SK-N-SH (cell line): ENCODE data around the gene KLHL17. TPM values are rescaled to one million over a fixed set of nuclear protein-coding genes. Genes with fewer than 3 reads are reported as not detected.

Experiments
- CTCF ChIA-PET: fragments of 300-600, 350-600 bp; formaldehyde crosslinking; extraction: SDS; loops from one replicate; lab custom pipeline; 2021; lab: Yijun Ruan, JAX
- POLR2A ChIA-PET: fragments of 350-600 bp; sonication (Branson Sonifier 250); formaldehyde crosslinking; extraction: SDS; loops from one replicate; lab custom pipeline; 2020; ENCODE audit warnings: antibody characterized with exemption, inconsistent platforms; lab: Yijun Ruan, JAX
- DNase-seq: peaks from one replicate; pipeline ENCODE4 v3.0.0; 2012
- H2AFZ ChIP-seq: fragments of 200-600 bp; sonication (generic); 2 replicates; pipeline ENCODE4 v1.8.1; 2016; ENCODE audit warnings: antibody characterized with exemption, mild to moderate bottlenecking, low read depth
- H3F3A ChIP-seq: fragments of 200-600 bp; sonication (generic); replicated peaks from 2 replicates; pipeline ENCODE3; 2016; ENCODE audit warnings: antibody characterized with exemption, mild to moderate bottlenecking; ENCODE audit not compliant: insufficient read depth
- H3K27ac ChIP-seq, 2 experiments: fragments of 200-500 bp in 1 of 2; fragments of 200-600 bp in 1 of 2; sonication (Bioruptor generic) in 1 of 2; sonication (generic), shearing (Covaris generic) in 1 of 2; 2 replicates each; pipeline versions ENCODE4 v1.5.1 to v1.6.1; 2014 to 2016; ENCODE audit warnings: low read depth in 2 of 2, inconsistent platforms in 1 of 2, low read length in 1 of 2, mild to moderate bottlenecking in 1 of 2, mixed read lengths in 1 of 2
- H3K27me3 ChIP-seq: fragments of 200-600 bp; sonication (generic), shearing (Covaris generic); 2 replicates; pipeline ENCODE4 v1.6.1; 2016; ENCODE audit warnings: mixed run types; ENCODE audit not compliant: insufficient read depth
- H3K36me3 ChIP-seq, 2 experiments: fragments of 200-500 bp in 1 of 2; fragments of 200-600 bp in 1 of 2; sonication (Bioruptor generic) in 1 of 2; sonication (generic) in 1 of 2; replicated peaks in 1 of 2; 2 replicates each; pipeline versions ENCODE3 to v1.5.1; 2014 to 2016; ENCODE audit warnings: low read length in 1 of 2, mild to moderate bottlenecking in 1 of 2; ENCODE audit not compliant: insufficient read depth in 2 of 2, control insufficient read depth in 1 of 2
- H3K4me1 ChIP-seq, 2 experiments: fragments of 200-500 bp in 1 of 2; fragments of 200-600 bp in 1 of 2; sonication (Bioruptor generic) in 1 of 2; sonication (generic), shearing (Covaris generic) in 1 of 2; 2 replicates each; pipeline versions ENCODE4 v1.5.1 to v1.6.1; 2014 to 2016; ENCODE audit warnings: low read depth in 1 of 2, low read length in 1 of 2, mixed run types in 1 of 2; ENCODE audit not compliant: insufficient read depth in 2 of 2, control insufficient read depth in 1 of 2
- H3K4me2 ChIP-seq: fragments of 200-600 bp; sonication (generic), shearing (Covaris generic); 2 replicates; pipeline ENCODE4 v1.6.1; 2017; ENCODE audit warnings: mixed run types
- H3K4me3 ChIP-seq, 2 experiments: fragments of 200-500 bp in 1 of 2; fragments of 200-600 bp in 1 of 2; sonication (Bioruptor generic) in 1 of 2; sonication (generic), shearing (Covaris generic) in 1 of 2; 2 replicates each; pipeline versions ENCODE4 v1.5.1 to v1.8.1; 2014 to 2016; ENCODE audit warnings: low read depth in 2 of 2, inconsistent platforms in 1 of 2, low read length in 1 of 2, mild to moderate bottlenecking in 1 of 2, mixed read lengths in 1 of 2, moderate library complexity in 1 of 2
- H3K79me2 ChIP-seq: fragments of 200-600 bp; sonication (generic); 2 replicates; pipeline ENCODE4 v1.8.1; 2017; ENCODE audit warnings: mild to moderate bottlenecking; ENCODE audit not compliant: insufficient read depth
- H3K9ac ChIP-seq: fragments of 200-600 bp; sonication (generic); 2 replicates; pipeline ENCODE4 v1.6.1; 2017; ENCODE audit warnings: mixed run types
- H3K9me2 ChIP-seq: fragments of 200-600 bp; sonication (generic); 2 replicates; pipeline ENCODE4 v1.6.1; 2017; ENCODE audit warnings: mixed run types
- H3K9me3 ChIP-seq: fragments of 200-600 bp; sonication (generic); 2 replicates; pipeline ENCODE4 v1.6.1; 2017; ENCODE audit warnings: mixed run types, mild to moderate bottlenecking, moderate library complexity
- H4K20me1 ChIP-seq: fragments of 200-600 bp; sonication (generic); 2 replicates; pipeline ENCODE4 v1.6.1; 2017; ENCODE audit warnings: mild to moderate bottlenecking, mixed run types; ENCODE audit not compliant: insufficient read depth
- EP300 ChIP-seq, 2 experiments: IDR thresholded peaks; 2 replicates each; pipeline versions ENCODE4 v1.4.0 to v1.6.1; 2012; ENCODE audit warnings: borderline replicate concordance in 1 of 2, low read depth in 1 of 2, low read length in 1 of 2
- FOSL2 ChIP-seq: IDR thresholded peaks from 2 replicates; pipeline ENCODE4 v1.4.0; 2012; ENCODE audit warnings: low read depth, mild to moderate bottlenecking, moderate library complexity, borderline replicate concordance
- GATA2 ChIP-seq: sonication (generic); formaldehyde crosslinking; IDR thresholded peaks from 2 replicates; pipeline ENCODE4 v1.5.0; 2020; ENCODE audit warnings: mild to moderate bottlenecking, missing genetic modification reagents
- IRF3 ChIP-seq: fragments of 150-350 bp; IDR thresholded peaks from 2 replicates; pipeline ENCODE4 v1.6.1; 2016; ENCODE audit warnings: mild to moderate bottlenecking, low read depth, low read length
- JUND ChIP-seq: IDR thresholded peaks from 2 replicates; pipeline ENCODE4 v1.4.0; 2012
- NRF1 ChIP-seq: IDR thresholded peaks from 2 replicates; pipeline ENCODE4 v1.6.1; 2012; ENCODE audit warnings: low read depth, mild to moderate bottlenecking, low read length
- POLR2AphosphoS5 ChIP-seq: IDR thresholded peaks from 2 replicates; pipeline ENCODE4 v1.6.1; 2012; ENCODE audit warnings: low read depth, low read length
- RCOR1 ChIP-seq: fragments of 150-350 bp; IDR thresholded peaks from 2 replicates; pipeline ENCODE4 v1.6.1; 2017; ENCODE audit warnings: antibody characterized with exemption, low read length
- REST ChIP-seq: IDR thresholded peaks from 2 replicates; pipeline ENCODE4 v1.6.1; 2012; ENCODE audit warnings: mild to moderate bottlenecking, low read depth, low read length, moderate library complexity
- RFX5 ChIP-seq: IDR thresholded peaks from 2 replicates; pipeline ENCODE4 v1.6.1; 2012; ENCODE audit warnings: mild to moderate bottlenecking, improper control_type of control experiment, low read length
- TAF1 ChIP-seq: IDR thresholded peaks from 2 replicates; pipeline ENCODE4 v1.6.1; 2012; ENCODE audit warnings: low read depth, mild to moderate bottlenecking, low read length, moderate library complexity, borderline replicate concordance
- TEAD4 ChIP-seq: IDR thresholded peaks from 2 replicates; pipeline ENCODE4 v1.4.0; 2012; ENCODE audit warnings: mild to moderate bottlenecking, borderline replicate concordance; ENCODE audit not compliant: insufficient read depth
- WGBS: methylation state at CpG from one replicate; pipeline ENCODE4 v1.1.6; 2017; ENCODE audit warnings: low lambda C conversion rate; 5-methylcytosine and 5-hydroxymethylcytosine counted together
- polyA plus RNA-seq, 3 experiments: library from polyadenylated mRNA; depleted of rRNA; stranded (reverse); fragments of >200 nt; gene quantifications; 2 replicates each; pipeline ENCODE4 v1.2.3, GENCODE V29; 2012
- TF ChIP-seq, protein P1 (sequence below): fragments of 150-350 bp; IDR thresholded peaks from 2 replicates; pipeline ENCODE4 v1.6.1; 2017; ENCODE audit warnings: antibody characterized with exemption, low read length, low read depth, borderline replicate concordance

Gene KLHL17
- polyA plus RNA-seq, 1 of the 3 experiments (the other 2 are of a cell fraction): 27.3 TPM

DNA sequence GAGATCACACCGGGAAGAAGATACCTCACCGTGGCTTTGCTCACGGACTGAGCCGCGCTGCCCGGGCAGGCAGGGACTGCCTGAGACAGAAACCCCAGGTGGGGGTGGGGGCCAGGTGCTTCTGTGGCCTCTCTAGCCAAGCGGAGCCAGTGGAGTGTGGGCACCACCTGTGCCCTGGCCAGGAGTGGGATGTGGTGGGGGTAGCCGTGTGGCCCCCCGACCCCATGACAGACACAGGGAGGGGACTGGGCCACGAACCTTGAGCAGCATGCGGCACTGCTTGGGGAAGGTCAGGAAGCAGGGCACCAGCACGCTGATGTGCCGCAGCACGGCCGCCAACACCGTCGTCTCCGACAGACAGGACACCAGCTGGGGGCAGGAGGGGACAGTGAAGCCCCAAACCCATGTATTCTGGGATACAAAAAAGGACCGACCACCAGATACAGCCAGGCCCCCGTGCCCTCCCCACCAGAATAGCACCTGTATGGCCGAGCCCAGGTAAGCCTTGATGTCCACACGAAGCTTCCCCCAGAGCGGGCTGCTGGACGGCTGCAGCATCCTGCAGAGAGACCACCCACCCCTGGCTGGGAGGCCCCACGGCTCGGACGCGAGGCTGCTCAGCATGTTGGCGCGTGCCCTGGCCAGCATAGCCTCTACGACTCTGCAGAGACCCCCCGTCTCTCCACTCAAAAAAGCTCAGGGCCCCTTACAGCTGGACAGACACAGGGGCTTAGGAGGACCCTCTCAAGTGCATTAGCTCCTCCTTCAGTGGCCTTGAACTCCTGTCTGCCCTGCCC, 6.7 kb upstream of the KLHL17 start:
- no peak for TF ChIP-seq RCOR1
- no peak for TF ChIP-seq REST
- TF ChIP-seq NRF1: no peak
- TF ChIP-seq, protein P1, sequence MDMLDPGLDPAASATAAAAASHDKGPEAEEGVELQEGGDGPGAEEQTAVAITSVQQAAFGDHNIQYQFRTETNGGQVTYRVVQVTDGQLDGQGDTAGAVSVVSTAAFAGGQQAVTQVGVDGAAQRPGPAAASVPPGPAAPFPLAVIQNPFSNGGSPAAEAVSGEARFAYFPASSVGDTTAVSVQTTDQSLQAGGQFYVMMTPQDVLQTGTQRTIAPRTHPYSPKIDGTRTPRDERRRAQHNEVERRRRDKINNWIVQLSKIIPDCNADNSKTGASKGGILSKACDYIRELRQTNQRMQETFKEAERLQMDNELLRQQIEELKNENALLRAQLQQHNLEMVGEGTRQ: no peak
- no peak for TF ChIP-seq IRF3
- no peak for TF ChIP-seq RFX5
- no peak for TF ChIP-seq GATA2 (CRISPR knock-in tag)
- TF ChIP-seq FOSL2: no peak
- TF ChIP-seq POLR2AphosphoS5: no peak
- TF ChIP-seq EP300 (IDR thresholded peaks at IDR 0.05; ENCODE audit: borderline replicate concordance in 1 of 2, low read depth in 1 of 2, low read length in 1 of 2): no peak
- TF ChIP-seq JUND: no peak
- no peak for TF ChIP-seq TEAD4
- no peak for TF ChIP-seq TAF1
- 0 out of 2 replicates have a peak, but pooled peaks cover 11% of the 10 kb centered on the region for H4K20me1 ChIP-seq
- H3K4me3 ChIP-seq: no peak overlapping the region
- no peak overlapping the region for H2AFZ ChIP-seq
- H3K9ac ChIP-seq: no peak overlapping the region
- no peaks in the 10 kb centered on the region for H3K27me3 ChIP-seq
- no peaks in the 10 kb centered on the region for H3K9me2 ChIP-seq
- CTCF ChIA-PET: interaction anchor here (0.9 kb wide), 1 partner anchor 60 kb away, joined by 3 read pairs; the partner anchor contains the start of gene ISG15
- POLR2A ChIA-PET: no interaction called here
- H3K79me2 ChIP-seq: peaks cover 18% of the 10 kb centered on the region
- peaks cover 4 to 9% of the 10 kb centered on the region in 2 experiments; a peak in 2 of 4 replicates for H3K4me1 ChIP-seq
- H3K4me2 ChIP-seq: no peak overlapping the region
- no peak for DNase-seq
- H3K36me3 ChIP-seq: peaks cover 0 to 82% of the 10 kb centered on the region in 2 experiments
- H3K27ac ChIP-seq: no peak overlapping the region
- no peaks in the 10 kb centered on the region for H3K9me3 ChIP-seq
- WGBS: 94% methylated on average over 6 of the region's 32 CpGs
- no peaks in the 10 kb centered on the region for H3F3A ChIP-seq
